Activated CD4-positive, alpha-beta T cell treated with anti-CD3 and anti-CD28 coated beads, Interleukin-2, amount 10 ng/mL, durations not matched to agents 7 days and 5 days (primary cell): Measurements from ENCODE around the gene PCDHA8. TPM values are rescaled to one million over a fixed set of nuclear protein-coding genes. Genes with fewer than 3 reads are reported as not detected.
"Not testable (repeated sequence)": the region's sequence is repeated elsewhere in the genome, so short reads cannot be mapped to it uniquely, and the experiment has no call there.

Source experiments
- CTCF ChIA-PET: fragments of 350-600 bp; sonication (Branson Sonifier 250); formaldehyde crosslinking; loops from one replicate; lab custom pipeline; 2021; ENCODE audit warnings: antibody characterized with exemption; lab: Charles Lee
- POLR2A ChIA-PET: fragments of 350-600 bp; sonication (Branson Sonifier 250); formaldehyde crosslinking; loops from one replicate; lab custom pipeline; 2021; ENCODE audit warnings: antibody characterized with exemption; lab: Charles Lee
- DNase-seq: peaks from one replicate; pipeline ENCODE4 v3.0.0-alpha.2; 2020
- H3K27ac Mint-ChIP-seq: one replicate; pipeline ENCODE4 v1.8.0; 2021; ENCODE audit warnings: mild to moderate bottlenecking, moderate library complexity, mixed read lengths
- H3K27me3 Mint-ChIP-seq: one replicate; pipeline ENCODE4 v1.8.0; 2021; ENCODE audit warnings: mixed read lengths
- H3K36me3 Mint-ChIP-seq: one replicate; pipeline ENCODE4 v1.8.0; 2021; ENCODE audit warnings: low read depth, mixed read lengths
- H3K4me1 Mint-ChIP-seq: one replicate; pipeline ENCODE4 v1.8.0; 2021; ENCODE audit warnings: mixed read lengths
- H3K4me3 Mint-ChIP-seq: one replicate; pipeline ENCODE4 v1.8.0; 2021; ENCODE audit warnings: mild to moderate bottlenecking, moderate library complexity, mixed read lengths
- H3K9me3 Mint-ChIP-seq: one replicate; pipeline ENCODE4 v1.8.0; 2021; ENCODE audit warnings: mixed read lengths
- total RNA-seq, 2 experiments: library from RNA; stranded (reverse); gene quantifications; one replicate each; pipeline ENCODE4 v1.2.3, GENCODE V29; 2021

PCDHA8 gene
- not detected for total RNA-seq

- H3K9me3 Mint-ChIP-seq: peaks cover 18% of the 10 kb centered on the region
- H3K27me3 Mint-ChIP-seq: no peaks in the 10 kb centered on the region
- no peaks in the 10 kb centered on the region for H3K4me1 Mint-ChIP-seq
- CTCF ChIA-PET: interaction anchor here (1.0 to 1.1 kb wide), 4 partner anchors 12 to 556 kb away, joined by 3 to 4 read pairs (median 3); partner anchors contain the start of gene PCDHGB5
- no peak within 1 kb of the TSS for H3K27ac Mint-ChIP-seq
- DNase-seq: no peak
- no peaks in the 10 kb centered on the region for H3K36me3 Mint-ChIP-seq
- H3K4me3 Mint-ChIP-seq: peak within 1 kb of the TSS; percentile 22
- POLR2A ChIA-PET: no interaction called here
Measured at GRCh38 chr5:140840978-140841962, at the start of gene PCDHA8. PCDHA8 (plus strand) TSS chr5:140841187; CDS start chr5:140841322, 135 bp downstream.

GRCh38 chr5:140794595-140795258, 46.3 kb upstream of the PCDHA8 start, which contains the start of gene PCDHA2:
PCDHA2 (plus strand) TSS chr5:140794852.
- Mint-ChIP-seq H3K4me1 (no peaks in the 10 kb centered on the region), H3K4me3 (no peak within 1 kb of the TSS), H3K27ac (no peak within 1 kb of the TSS), H3K9me3 (peaks cover 27% of the 10 kb centered on the region), H3K36me3 (no peaks in the 10 kb centered on the region), H3K27me3 (peaks cover 4% of the 10 kb centered on the region)
- POLR2A ChIA-PET: no interaction called here
- no peak for DNase-seq
- CTCF ChIA-PET: interaction anchor here (1.2 kb wide), 1 partner anchor 8 kb away, joined by 3 read pairs; no protein-coding TSS in a partner anchor

- peaks cover 28% of the 10 kb centered on the region for H3K9me3 Mint-ChIP-seq
- H3K27me3 Mint-ChIP-seq: peaks cover 5% of the 10 kb centered on the region
- no peak overlapping the region for H3K4me3 Mint-ChIP-seq
- DNase-seq: no peak
- H3K4me1 Mint-ChIP-seq: no peaks in the 10 kb centered on the region
- CTCF ChIA-PET: interaction anchor here (1.2 kb wide), 1 partner anchor 9 kb away, joined by 3 read pairs; no protein-coding TSS in a partner anchor
- POLR2A ChIA-PET: no interaction called here
- no peaks in the 10 kb centered on the region for H3K36me3 Mint-ChIP-seq
- H3K27ac Mint-ChIP-seq: no peak overlapping the region
Measured at GRCh38 chr5:140795259-140795641, 45.7 kb upstream of the PCDHA8 start.

- H3K27ac Mint-ChIP-seq, CTCF ChIA-PET, H3K36me3 Mint-ChIP-seq, H3K4me1 Mint-ChIP-seq, POLR2A ChIA-PET, H3K4me3 Mint-ChIP-seq, DNase-seq, H3K27me3 Mint-ChIP-seq: not testable (repeated sequence)
- peaks cover 28% of the 10 kb centered on the region for H3K9me3 Mint-ChIP-seq
Measured at GRCh38 chr5:140796072-140796717, 44.8 kb upstream of the PCDHA8 start.

- H3K4me3 Mint-ChIP-seq: no peak overlapping the region
- no peak for DNase-seq
- no peak overlapping the region for H3K27ac Mint-ChIP-seq
- POLR2A ChIA-PET: no interaction called here
- no peaks in the 10 kb centered on the region for H3K36me3 Mint-ChIP-seq
- peaks cover 5% of the 10 kb centered on the region for H3K27me3 Mint-ChIP-seq
- CTCF ChIA-PET: no interaction called here
- no peaks in the 10 kb centered on the region for H3K4me1 Mint-ChIP-seq
- peaks cover 32% of the 10 kb centered on the region for H3K9me3 Mint-ChIP-seq
Measured at GRCh38 chr5:140796718-140797095, 44.3 kb upstream of the PCDHA8 start.

- Mint-ChIP-seq H3K36me3 (no peaks in the 10 kb centered on the region), H3K27me3 (peaks cover 1% of the 10 kb centered on the region), H3K9me3 (peaks cover 24% of the 10 kb centered on the region), H3K4me1 (no peaks in the 10 kb centered on the region), H3K27ac (peak within 1 kb of the TSS; percentile 50), H3K4me3 (no peak within 1 kb of the TSS)
- CTCF ChIA-PET: no interaction called here
- POLR2A ChIA-PET: no interaction called here
- no peak for DNase-seq
Measured at GRCh38 chr5:140800816-140801493, 40.0 kb upstream of the PCDHA8 start, which contains the start of gene PCDHA3. PCDHA3 (plus strand) TSS chr5:140801057.

GRCh38 chr5:140801494-140801841, 39.5 kb upstream of the PCDHA8 start:
- Mint-ChIP-seq H3K36me3 (no peaks in the 10 kb centered on the region), H3K4me1 (no peaks in the 10 kb centered on the region), H3K27ac (peak overlapping the region; percentile 50), H3K4me3 (no peak overlapping the region), H3K27me3 (peaks cover 1% of the 10 kb centered on the region), H3K9me3 (peaks cover 23% of the 10 kb centered on the region)
- no peak for DNase-seq
- CTCF ChIA-PET: interaction anchor here (0.8 kb wide), 1 partner anchor 518 kb away, joined by 3 read pairs; no protein-coding TSS in a partner anchor
- POLR2A ChIA-PET: no interaction called here

- H3K4me3 Mint-ChIP-seq, H3K4me1 Mint-ChIP-seq, H3K36me3 Mint-ChIP-seq, DNase-seq, POLR2A ChIA-PET, H3K27me3 Mint-ChIP-seq, H3K27ac Mint-ChIP-seq: not testable (repeated sequence)
- peaks cover 25% of the 10 kb centered on the region for H3K9me3 Mint-ChIP-seq
- CTCF ChIA-PET: interaction anchor here (0.8 kb wide), 1 partner anchor 517 kb away, joined by 3 read pairs; no protein-coding TSS in a partner anchor
Measured at GRCh38 chr5:140802381-140802780, 38.6 kb upstream of the PCDHA8 start.

GRCh38 chr5:140802781-140803271, 38.2 kb upstream of the PCDHA8 start:
- Mint-ChIP-seq H3K27ac (no peak overlapping the region), H3K27me3 (peaks cover 3% of the 10 kb centered on the region), H3K36me3 (no peaks in the 10 kb centered on the region), H3K4me3 (no peak overlapping the region), H3K9me3 (peaks cover 27% of the 10 kb centered on the region), H3K4me1 (no peaks in the 10 kb centered on the region)
- DNase-seq: no peak
- ChIA-PET POLR2A (no interaction called here), CTCF (no interaction called here)

GRCh38 chr5:140806834-140807775, 33.9 kb upstream of the PCDHA8 start, which contains the start of gene PCDHA4:
PCDHA4 (plus strand) TSS chr5:140807068.
- Mint-ChIP-seq H3K27me3 (peaks cover 2% of the 10 kb centered on the region), H3K36me3 (no peaks in the 10 kb centered on the region), H3K9me3 (peaks cover 25% of the 10 kb centered on the region), H3K4me3 (no peak within 1 kb of the TSS), H3K4me1 (no peaks in the 10 kb centered on the region), H3K27ac (no peak within 1 kb of the TSS)
- POLR2A ChIA-PET: no interaction called here
- CTCF ChIA-PET: interaction anchor here (1.0 to 2.6 kb wide), 2 partner anchors 12 to 14 kb away, joined by 3 to 7 read pairs; partner anchors contain the start of gene PCDHA5
- peak; percentile 20 for DNase-seq

- H3K27ac Mint-ChIP-seq, H3K27me3 Mint-ChIP-seq, POLR2A ChIA-PET, H3K36me3 Mint-ChIP-seq, H3K4me1 Mint-ChIP-seq, DNase-seq, H3K4me3 Mint-ChIP-seq: not testable (repeated sequence)
- CTCF ChIA-PET: interaction anchor here (2.6 kb wide), 1 partner anchor 12 kb away, joined by 7 read pairs; the partner anchor contains the start of gene PCDHA5
- peaks cover 27% of the 10 kb centered on the region for H3K9me3 Mint-ChIP-seq
Measured at GRCh38 chr5:140808241-140808888, 32.6 kb upstream of the PCDHA8 start.
